Keratinocyte (primary cell): ENCODE measurements around the gene PNKP. TPM values are rescaled to one million over a fixed set of nuclear protein-coding genes. Genes with fewer than 3 reads are reported as not detected.

Experiments
- DNase-seq: peaks from one replicate; pipeline ENCODE4 v3.0.0-alpha.2; 2011; ENCODE audit warnings: low read depth, missing footprints, low spot score
- FAIRE-seq: peaks from 2 replicates; lab custom pipeline; 2011; peaks lifted over from hg19 to GRCh38; lab: Jason Lieb, UNC
- H2AFZ ChIP-seq: 2 replicates; pipeline ENCODE4 v1.6.0; 2012; ENCODE audit warnings: low read length, control low read depth, inconsistent platforms; ENCODE audit not compliant: control insufficient read depth
- H3K27ac ChIP-seq: 2 replicates; pipeline ENCODE4 v1.5.1; 2011; ENCODE audit warnings: low read length; ENCODE audit not compliant: control insufficient read depth, insufficient read depth
- H3K27me3 ChIP-seq: 3 replicates; pipeline ENCODE4 v1.6.0; 2011; ENCODE audit warnings: low read length; ENCODE audit not compliant: control insufficient read depth, insufficient read depth; ENCODE audit errors: extremely low read depth
- H3K36me3 ChIP-seq, 2 experiments: 2 replicates in 1 of 2; 3 replicates in 1 of 2; pipeline ENCODE4 v1.5.1; 2011; ENCODE audit warnings: low read length in 2 of 2, mild to moderate bottlenecking in 1 of 2; ENCODE audit not compliant: control insufficient read depth in 2 of 2, insufficient read depth in 2 of 2; ENCODE audit errors: extremely low read depth in 1 of 2
- H3K4me1 ChIP-seq: 3 replicates; pipeline ENCODE4 v1.5.1; 2011; ENCODE audit warnings: low read length; ENCODE audit not compliant: control insufficient read depth, insufficient read depth; ENCODE audit errors: extremely low read depth
- H3K4me2 ChIP-seq: 3 replicates; pipeline ENCODE4 v1.6.0; 2011; ENCODE audit warnings: low read depth, low read length; ENCODE audit not compliant: control insufficient read depth, insufficient read depth; ENCODE audit errors: extremely low read depth
- H3K4me3 ChIP-seq, 3 experiments: fragments of 200-600 bp in 1 of 3; sonication (generic) in 1 of 3; 2 replicates in 2 of 3; 3 replicates in 1 of 3; pipeline ENCODE4 v1.5.1; 2011 to 2016; ENCODE audit warnings: low read length in 3 of 3, mild to moderate bottlenecking in 3 of 3, control low read depth in 2 of 3, inconsistent platforms in 1 of 3, low read depth in 1 of 3, mixed read lengths in 1 of 3, mixed run types in 1 of 3, moderate library complexity in 1 of 3; ENCODE audit not compliant: control insufficient read depth in 2 of 3, insufficient read depth in 2 of 3; ENCODE audit errors: extremely low read depth in 1 of 3
- H3K79me2 ChIP-seq: 2 replicates; pipeline ENCODE4 v1.6.0; 2012; ENCODE audit warnings: low read length; ENCODE audit not compliant: control insufficient read depth, insufficient read depth
- H3K9ac ChIP-seq: 3 replicates; pipeline ENCODE4 v1.6.0; 2011; ENCODE audit warnings: low read length; ENCODE audit not compliant: control insufficient read depth, insufficient read depth; ENCODE audit errors: extremely low read depth
- H3K9me1 ChIP-seq: 3 replicates; pipeline ENCODE4 v1.6.0; 2011; ENCODE audit warnings: low read length; ENCODE audit not compliant: control insufficient read depth, insufficient read depth; ENCODE audit errors: extremely low read depth
- H3K9me3 ChIP-seq: 2 replicates; pipeline ENCODE4 v1.5.1; 2012; ENCODE audit warnings: low read depth, low read length; ENCODE audit not compliant: control insufficient read depth
- H4K20me1 ChIP-seq: 3 replicates; pipeline ENCODE4 v1.6.0; 2011; ENCODE audit warnings: low read length; ENCODE audit not compliant: control insufficient read depth, insufficient read depth; ENCODE audit errors: extremely low read depth
- EZH2 ChIP-seq: IDR thresholded peaks from one replicate; pipeline ENCODE4 v1.6.1; 2012; ENCODE audit warnings: inconsistent platforms, mild to moderate bottlenecking, low read length, moderate library complexity
- dilution Hi-C: fragments of 300-500 bp; cut with MboI; formaldehyde crosslinking; loops from one replicate; pipeline ENCODE4 v1.7.0; 2020; ENCODE audit warnings: low sequenced_read_pairs; ENCODE audit not compliant: extremely low pct_ligation_motif_present
- polyA plus RNA-seq, 5 experiments: library from polyadenylated mRNA; depleted of rRNA in 3 of 5; stranded (reverse) in 3 of 5; stranded (forward) in 1 of 5; unstranded in 1 of 5; fragments of >200 nt; gene quantifications; 1 replicate in 1 of 5; 2 replicates in 3 of 5; 3 replicates in 1 of 5; pipeline versions ENCODE4 v1.2.1 to v1.2.3, GENCODE V29; 2011 to 2012; ENCODE audit warnings: missing spikeins in 2 of 5, low read depth in 1 of 5, low replicate concordance in 1 of 5
- TF ChIP-seq, protein P1 (sequence below), 3 experiments: IDR thresholded peaks in 1 of 3; conservative IDR thresholded peaks in 1 of 3; optimal IDR thresholded peaks in 1 of 3; 2 replicates in 2 of 3; 3 replicates in 1 of 3; pipeline versions ENCODE3 to v1.5.1; 2011; ENCODE audit warnings: low read length in 3 of 3, mild to moderate bottlenecking in 3 of 3, moderate library complexity in 2 of 3, control low read depth in 1 of 3, inconsistent platforms in 1 of 3; ENCODE audit not compliant: insufficient read depth in 2 of 3; ENCODE audit errors: extremely low read depth in 1 of 3

Gene PNKP
- polyA plus RNA-seq, 1 donor (not counting 4 experiments of a cell fraction or from before 2014, with no cell fraction given): 19.3 TPM

GRCh38 chr19:49855676-49856573 is 11.5 kb downstream of the PNKP start:
- Histone ChIP-seq H3K9me1 (no peaks in the 10 kb centered on the region), H4K20me1 (peaks cover 7% of the 10 kb centered on the region), H3K36me3 (peaks cover 20 to 28% of the 10 kb centered on the region in 2 experiments), H3K4me3 (no peak overlapping the region), H2AFZ (no peak overlapping the region), H3K9me3 (no peaks in the 10 kb centered on the region), H3K79me2 (peaks cover 22% of the 10 kb centered on the region), H3K4me2 (no peak overlapping the region), H3K27me3 (no peaks in the 10 kb centered on the region), H3K9ac (no peak overlapping the region), H3K4me1 (peaks cover 13% of the 10 kb centered on the region), H3K27ac (no peak overlapping the region)
- dilution Hi-C loops: no loop called here
- DNase-seq: no peak
- TF ChIP-seq, protein P1, sequence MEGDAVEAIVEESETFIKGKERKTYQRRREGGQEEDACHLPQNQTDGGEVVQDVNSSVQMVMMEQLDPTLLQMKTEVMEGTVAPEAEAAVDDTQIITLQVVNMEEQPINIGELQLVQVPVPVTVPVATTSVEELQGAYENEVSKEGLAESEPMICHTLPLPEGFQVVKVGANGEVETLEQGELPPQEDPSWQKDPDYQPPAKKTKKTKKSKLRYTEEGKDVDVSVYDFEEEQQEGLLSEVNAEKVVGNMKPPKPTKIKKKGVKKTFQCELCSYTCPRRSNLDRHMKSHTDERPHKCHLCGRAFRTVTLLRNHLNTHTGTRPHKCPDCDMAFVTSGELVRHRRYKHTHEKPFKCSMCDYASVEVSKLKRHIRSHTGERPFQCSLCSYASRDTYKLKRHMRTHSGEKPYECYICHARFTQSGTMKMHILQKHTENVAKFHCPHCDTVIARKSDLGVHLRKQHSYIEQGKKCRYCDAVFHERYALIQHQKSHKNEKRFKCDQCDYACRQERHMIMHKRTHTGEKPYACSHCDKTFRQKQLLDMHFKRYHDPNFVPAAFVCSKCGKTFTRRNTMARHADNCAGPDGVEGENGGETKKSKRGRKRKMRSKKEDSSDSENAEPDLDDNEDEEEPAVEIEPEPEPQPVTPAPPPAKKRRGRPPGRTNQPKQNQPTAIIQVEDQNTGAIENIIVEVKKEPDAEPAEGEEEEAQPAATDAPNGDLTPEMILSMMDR (optimal IDR thresholded peaks at IDR 0.05 in 1 of 3, IDR thresholded peaks at IDR 0.05 in 1 of 3, conservative IDR thresholded peaks at IDR 0.05 in 1 of 3; ENCODE audit: extremely low read depth in 1 of 3, insufficient read depth in 2 of 3, low read length in 3 of 3): no peak
- TF ChIP-seq EZH2: no peak
- no peak for FAIRE-seq

DNA sequence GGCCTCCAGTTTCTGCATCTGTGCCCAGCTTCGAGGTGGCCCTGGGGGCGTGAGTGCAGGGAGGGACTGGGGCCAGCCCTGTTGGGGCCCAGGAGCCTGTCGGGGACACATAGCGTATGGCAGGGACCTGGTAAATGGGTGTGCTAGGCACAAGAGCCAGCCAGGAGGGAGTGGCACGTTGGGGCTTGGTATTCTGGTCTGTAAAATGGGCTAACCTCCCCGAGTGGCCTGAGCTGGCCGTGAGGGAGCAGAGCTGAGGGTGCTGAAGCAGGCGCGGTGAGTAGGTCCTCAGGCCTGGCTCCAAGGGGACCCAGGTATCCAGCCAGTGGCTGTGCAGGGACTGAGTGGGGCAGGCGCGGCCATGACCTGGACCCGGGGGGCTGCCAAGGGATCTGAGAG is 12.1 kb downstream of the PNKP start:
- Histone ChIP-seq H3K4me3 (no peak overlapping the region), H2AFZ (no peak overlapping the region), H3K9me1 (no peaks in the 10 kb centered on the region), H3K36me3 (peaks cover 19 to 23% of the 10 kb centered on the region in 2 experiments), H3K79me2 (peaks cover 22% of the 10 kb centered on the region), H3K27me3 (no peaks in the 10 kb centered on the region), H3K9me3 (no peaks in the 10 kb centered on the region), H4K20me1 (peaks cover 7% of the 10 kb centered on the region), H3K27ac (no peak overlapping the region), H3K9ac (no peak overlapping the region), H3K4me2 (no peak overlapping the region), H3K4me1 (peaks cover 13% of the 10 kb centered on the region)
- FAIRE-seq (no peak), DNase-seq (no peak)
- dilution Hi-C loops: no loop called here
- TF ChIP-seq EZH2: no peak
- TF ChIP-seq, protein P1 (optimal IDR thresholded peaks at IDR 0.05 in 1 of 3, IDR thresholded peaks at IDR 0.05 in 1 of 3, conservative IDR thresholded peaks at IDR 0.05 in 1 of 3; ENCODE audit: extremely low read depth in 1 of 3, insufficient read depth in 2 of 3, low read length in 3 of 3): no peak
